IgD-negative memory B cell (primary cell): Measurements from ENCODE around the gene MRAP2. TPM values are rescaled to one million over a fixed set of nuclear protein-coding genes. Genes with fewer than 3 reads are reported as not detected.
A peak's percentile ranks its signal among the peaks of the same experiment; 100 is the strongest.
"Not testable (repeated sequence)": the region's sequence is repeated elsewhere in the genome, so short reads cannot be mapped to it uniquely, and the experiment has no call there.

Experiments used
- H3K27ac Mint-ChIP-seq, 3 donors: one replicate each; pipeline ENCODE4 v1.8.0; 2020 to 2022; ENCODE audit warnings: mild to moderate bottlenecking in 3 of 3, mixed read lengths in 3 of 3, moderate library complexity in 1 of 3
- H3K27me3 Mint-ChIP-seq: one replicate; pipeline ENCODE4 v1.8.0; 2021; ENCODE audit warnings: mixed read lengths
- H3K36me3 Mint-ChIP-seq: one replicate; pipeline ENCODE4 v1.8.0; 2020; ENCODE audit warnings: mild to moderate bottlenecking, mixed read lengths
- H3K4me1 Mint-ChIP-seq, 3 donors: one replicate each; pipeline ENCODE4 v1.8.0; 2020 to 2022; ENCODE audit warnings: mixed read lengths in 3 of 3, mild to moderate bottlenecking in 1 of 3
- H3K4me3 Mint-ChIP-seq, 4 donors: one replicate each; pipeline ENCODE4 v1.8.0; 2020 to 2022; ENCODE audit warnings: mild to moderate bottlenecking in 4 of 4, mixed read lengths in 4 of 4, moderate library complexity in 3 of 4
- H3K9me3 Mint-ChIP-seq, 3 donors: one replicate each; pipeline ENCODE4 v1.8.0; 2020 to 2021; ENCODE audit warnings: mixed read lengths in 3 of 3, mild to moderate bottlenecking in 1 of 3
- polyA plus RNA-seq: library from polyadenylated mRNA; unstranded; fragments of 300-500 nt; fragmentation: Illumina TruSeq; gene quantifications from one replicate; pipeline ENCODE4 v1.2.3, GENCODE V29; 2021

The MRAP2 gene
- polyA plus RNA-seq, 1 donor from 2014 or later = not detected

- Mint-ChIP-seq H3K4me3 (no peak overlapping the region), H3K9me3 (peaks cover 0 to 4% (median 0%) of the 10 kb centered on the region in 3 donors), H3K27me3 (peaks cover 7% of the 10 kb centered on the region), H3K27ac (no peak overlapping the region), H3K4me1 (no peaks in the 10 kb centered on the region), H3K36me3 (no peaks in the 10 kb centered on the region)
Measured at GRCh38 chr6:84052204-84052882, 18.8 kb downstream of the MRAP2 start.

GRCh38 chr6:84052883-84053241, 19.3 kb downstream of the MRAP2 start:
- peaks cover 0 to 4% (median 0%) of the 10 kb centered on the region in 3 donors for H3K9me3 Mint-ChIP-seq
- H3K27me3 Mint-ChIP-seq = peaks cover 7% of the 10 kb centered on the region
- no peaks in the 10 kb centered on the region for H3K36me3 Mint-ChIP-seq

GRCh38 chr6:84055647-84056046, 22.1 kb downstream of the MRAP2 start:
- peaks cover 0 to 2% (median 0%) of the 10 kb centered on the region in 3 donors for H3K9me3 Mint-ChIP-seq
- no peaks in the 10 kb centered on the region for H3K4me1 Mint-ChIP-seq

More at GRCh38 chr6:84052883-84053241, 19.3 kb downstream of the MRAP2 start:
- no peak overlapping the region for H3K4me3 Mint-ChIP-seq
- H3K27ac Mint-ChIP-seq = no peak overlapping the region
- no peaks in the 10 kb centered on the region for H3K4me1 Mint-ChIP-seq

GRCh38 chr6:84057908-84058307, 24.3 kb downstream of the MRAP2 start:
- no peak overlapping the region for H3K4me3 Mint-ChIP-seq
- peaks cover 3% of the 10 kb centered on the region for H3K27me3 Mint-ChIP-seq
- H3K36me3 Mint-ChIP-seq = peaks cover 1% of the 10 kb centered on the region
- no peak overlapping the region for H3K27ac Mint-ChIP-seq
- no peaks in the 10 kb centered on the region for H3K9me3 Mint-ChIP-seq
- no peaks in the 10 kb centered on the region for H3K4me1 Mint-ChIP-seq

More at GRCh38 chr6:84055647-84056046, 22.1 kb downstream of the MRAP2 start:
- H3K27me3 Mint-ChIP-seq = peaks cover 7% of the 10 kb centered on the region
- H3K27ac Mint-ChIP-seq = no peak overlapping the region
- no peak overlapping the region for H3K4me3 Mint-ChIP-seq
- H3K36me3 Mint-ChIP-seq = no peaks in the 10 kb centered on the region

GRCh38 chr6:84059082-84059481, 25.5 kb downstream of the MRAP2 start:
- Mint-ChIP-seq H3K4me1 (no peaks in the 10 kb centered on the region), H3K27me3 (peaks cover under 1% of the 10 kb centered on the region), H3K4me3 (no peak overlapping the region), H3K27ac (no peak overlapping the region), H3K36me3 (peaks cover 1% of the 10 kb centered on the region), H3K9me3 (no peaks in the 10 kb centered on the region)

GRCh38 chr6:84061174-84061573, 27.6 kb downstream of the MRAP2 start:
- no peak overlapping the region for H3K27ac Mint-ChIP-seq
- H3K4me3 Mint-ChIP-seq = no peak overlapping the region
- H3K36me3 Mint-ChIP-seq = peaks cover 1% of the 10 kb centered on the region
- H3K27me3 Mint-ChIP-seq = no peaks in the 10 kb centered on the region
- no peaks in the 10 kb centered on the region for H3K9me3 Mint-ChIP-seq
- H3K4me1 Mint-ChIP-seq = no peaks in the 10 kb centered on the region

- Mint-ChIP-seq H3K9me3 (no peaks in the 10 kb centered on the region), H3K4me3 (no peak overlapping the region), H3K4me1 (no peaks in the 10 kb centered on the region), H3K27me3 (peaks cover 1% of the 10 kb centered on the region), H3K36me3 (peaks cover 1% of the 10 kb centered on the region), H3K27ac (peak overlapping the region in 1 of 3 donors; percentile 13)
Measured at GRCh38 chr6:84061613-84062398, 28.2 kb downstream of the MRAP2 start.

GRCh38 chr6:84062519-84063154, 29.1 kb downstream of the MRAP2 start:
- Mint-ChIP-seq H3K27ac (no peak overlapping the region), H3K4me3 (peak overlapping the region in 1 of 4 donors; percentile 7), H3K36me3 (peaks cover 1% of the 10 kb centered on the region), H3K4me1 (no peaks in the 10 kb centered on the region), H3K9me3 (no peaks in the 10 kb centered on the region), H3K27me3 (peaks cover 1% of the 10 kb centered on the region)

- Mint-ChIP-seq H3K4me3 (no peak overlapping the region), H3K27ac (no peak overlapping the region), H3K36me3 (peaks cover 1% of the 10 kb centered on the region), H3K9me3 (peaks cover 2 to 5% (median 4%) of the 10 kb centered on the region in 3 donors), H3K4me1 (no peaks in the 10 kb centered on the region), H3K27me3 (peaks cover 3% of the 10 kb centered on the region)
Measured at GRCh38 chr6:84065693-84066290, 32.2 kb downstream of the MRAP2 start.

- Mint-ChIP-seq H3K9me3 (peaks cover 2 to 7% (median 5%) of the 10 kb centered on the region in 3 donors), H3K36me3 (no peaks in the 10 kb centered on the region), H3K4me1 (no peaks in the 10 kb centered on the region), H3K27me3 (peaks cover 3% of the 10 kb centered on the region), H3K27ac (no peak overlapping the region), H3K4me3 (no peak overlapping the region)
Measured at GRCh38 chr6:84066536-84066935, 33.0 kb downstream of the MRAP2 start.

GRCh38 chr6:84068873-84069272, 35.3 kb downstream of the MRAP2 start:
- H3K27ac Mint-ChIP-seq, H3K4me1 Mint-ChIP-seq, H3K27me3 Mint-ChIP-seq, H3K4me3 Mint-ChIP-seq, H3K9me3 Mint-ChIP-seq, H3K36me3 Mint-ChIP-seq: not testable (repeated sequence)

GRCh38 chr6:84072442-84072997, 38.9 kb downstream of the MRAP2 start:
- no peaks in the 10 kb centered on the region for H3K36me3 Mint-ChIP-seq
- no peak overlapping the region for H3K4me3 Mint-ChIP-seq
- no peaks in the 10 kb centered on the region for H3K4me1 Mint-ChIP-seq
- H3K27ac Mint-ChIP-seq = no peak overlapping the region
- H3K9me3 Mint-ChIP-seq = peaks cover 2 to 7% (median 7%) of the 10 kb centered on the region in 3 donors
- H3K27me3 Mint-ChIP-seq = peaks cover 4% of the 10 kb centered on the region

- H3K4me3 Mint-ChIP-seq = no peak overlapping the region
- no peaks in the 10 kb centered on the region for H3K4me1 Mint-ChIP-seq
- no peaks in the 10 kb centered on the region for H3K36me3 Mint-ChIP-seq
- peaks cover 6% of the 10 kb centered on the region for H3K27me3 Mint-ChIP-seq
- H3K27ac Mint-ChIP-seq = no peak overlapping the region
- peaks cover 2 to 3% (median 2%) of the 10 kb centered on the region in 3 donors for H3K9me3 Mint-ChIP-seq
Measured at GRCh38 chr6:84074988-84075781, 41.6 kb downstream of the MRAP2 start.

GRCh38 chr6:84077645-84078044, 44.1 kb downstream of the MRAP2 start:
- Mint-ChIP-seq H3K36me3 (no peaks in the 10 kb centered on the region), H3K27ac (no peak overlapping the region), H3K4me1 (no peaks in the 10 kb centered on the region), H3K4me3 (no peak overlapping the region), H3K27me3 (peaks cover 5% of the 10 kb centered on the region), H3K9me3 (peaks cover 0 to 2% (median 1%) of the 10 kb centered on the region in 3 donors)
